GM10248 (cell line): Measurements from ENCODE around the gene MAP4K1.

Experiments used
- CTCF ChIA-PET: fragments of 300-600 bp; sonication (Branson Sonifier 250); formaldehyde crosslinking; extraction: SDS; loops from one replicate; lab custom pipeline; 2021; ENCODE audit warnings: antibody characterized with exemption; lab: Yijun Ruan, JAX
- POLR2A ChIA-PET: fragments of 350-650 bp; sonication (Branson Sonifier 250); formaldehyde crosslinking; extraction: SDS; loops from one replicate; lab custom pipeline; 2020; ENCODE audit warnings: antibody characterized with exemption; lab: Yijun Ruan, JAX
- DNase-seq: peaks from one replicate; pipeline ENCODE4 v3.0.0; 2012; ENCODE audit errors: extremely low spot score
- TF ChIP-seq, protein P1 (sequence below): IDR thresholded peaks from 2 replicates; pipeline ENCODE4 v1.5.1; 2012; ENCODE audit warnings: mild to moderate bottlenecking, low read depth; ENCODE audit errors: extremely low read depth, missing control alignments, control extremely low read depth

MAP4K1 gene

DNA sequence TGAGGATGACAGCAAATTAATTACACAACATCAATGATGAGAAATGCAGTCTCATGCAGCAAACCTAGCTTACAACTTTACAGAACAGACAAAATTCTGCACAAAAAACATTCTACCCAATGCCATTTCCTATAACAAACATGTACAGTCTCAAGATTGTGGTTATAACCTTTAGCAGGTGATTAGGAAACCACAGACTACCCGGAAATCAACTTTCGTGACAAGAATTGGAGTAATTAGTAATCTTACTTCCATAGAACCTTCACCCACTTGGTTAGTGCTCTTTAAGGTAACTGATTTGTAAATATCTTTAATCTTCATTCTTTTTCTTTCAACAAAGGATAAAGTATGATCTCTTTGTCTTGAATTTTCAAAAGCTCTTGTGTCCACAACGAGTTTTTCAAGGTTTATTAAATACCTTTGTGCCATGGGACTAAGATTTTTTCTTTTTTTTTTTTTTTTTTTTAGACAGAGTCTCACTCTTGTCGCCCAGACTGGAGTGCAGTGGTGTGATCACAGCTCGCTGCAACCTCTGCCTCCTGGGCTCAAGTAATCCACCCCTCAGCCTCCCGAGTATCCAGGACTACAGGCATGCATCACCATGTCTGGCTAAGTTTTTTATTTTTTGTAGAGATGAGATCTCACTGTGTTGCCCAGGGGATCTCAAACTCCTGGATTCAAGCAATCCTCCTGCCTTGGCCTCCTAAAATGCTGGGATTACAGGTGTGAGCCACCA lies 78.8 kb downstream of the MAP4K1 start:
- TF ChIP-seq, protein P1, sequence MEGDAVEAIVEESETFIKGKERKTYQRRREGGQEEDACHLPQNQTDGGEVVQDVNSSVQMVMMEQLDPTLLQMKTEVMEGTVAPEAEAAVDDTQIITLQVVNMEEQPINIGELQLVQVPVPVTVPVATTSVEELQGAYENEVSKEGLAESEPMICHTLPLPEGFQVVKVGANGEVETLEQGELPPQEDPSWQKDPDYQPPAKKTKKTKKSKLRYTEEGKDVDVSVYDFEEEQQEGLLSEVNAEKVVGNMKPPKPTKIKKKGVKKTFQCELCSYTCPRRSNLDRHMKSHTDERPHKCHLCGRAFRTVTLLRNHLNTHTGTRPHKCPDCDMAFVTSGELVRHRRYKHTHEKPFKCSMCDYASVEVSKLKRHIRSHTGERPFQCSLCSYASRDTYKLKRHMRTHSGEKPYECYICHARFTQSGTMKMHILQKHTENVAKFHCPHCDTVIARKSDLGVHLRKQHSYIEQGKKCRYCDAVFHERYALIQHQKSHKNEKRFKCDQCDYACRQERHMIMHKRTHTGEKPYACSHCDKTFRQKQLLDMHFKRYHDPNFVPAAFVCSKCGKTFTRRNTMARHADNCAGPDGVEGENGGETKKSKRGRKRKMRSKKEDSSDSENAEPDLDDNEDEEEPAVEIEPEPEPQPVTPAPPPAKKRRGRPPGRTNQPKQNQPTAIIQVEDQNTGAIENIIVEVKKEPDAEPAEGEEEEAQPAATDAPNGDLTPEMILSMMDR, result no peak
- CTCF ChIA-PET, result interaction anchor here (0.9 kb wide), 1 partner anchor 95 kb away, joined by 3 read pairs; no protein-coding TSS in a partner anchor
- DNase-seq, result no peak
- POLR2A ChIA-PET, result no interaction called here

DNA sequence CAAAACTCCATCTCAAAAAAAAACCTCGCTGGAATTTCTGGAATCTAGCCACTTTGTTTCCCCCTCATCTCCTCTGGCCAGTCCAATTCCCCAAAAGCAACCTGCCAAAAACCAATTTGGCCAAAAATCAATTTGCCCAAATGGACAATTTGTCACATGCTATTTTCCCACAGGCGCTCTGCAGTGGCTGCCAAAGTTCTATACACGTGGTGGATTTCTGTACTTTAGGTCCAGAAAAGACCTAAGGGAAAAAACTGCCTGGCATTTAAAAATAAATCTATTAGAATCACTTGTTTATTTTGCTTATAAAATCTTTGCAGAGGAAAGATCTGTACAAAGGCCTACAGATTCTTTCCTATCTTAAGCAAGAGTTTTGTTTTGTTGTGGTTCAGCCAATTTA lies 79.4 kb downstream of the MAP4K1 start:
- CTCF ChIA-PET, result interaction anchor here (0.9 kb wide), 1 partner anchor 96 kb away, joined by 3 read pairs; no protein-coding TSS in a partner anchor
- DNase-seq, result no peak
- TF ChIP-seq, protein P1, result no peak
- POLR2A ChIA-PET, result no interaction called here
